Panc1 (cell line): Measurements from ENCODE around the gene LRRFIP1. TPM values are rescaled to one million over a fixed set of nuclear protein-coding genes. Genes with fewer than 3 reads are reported as not detected.
"Not testable (repeated sequence)": the region's sequence is repeated elsewhere in the genome, so short reads cannot be mapped to it uniquely, and the experiment has no call there.

Source experiments
- ATAC-seq: fragments of 200-7000 bp; cut with Tn5 transposase; 2 replicates; pipeline ENCODE4 v1.9.1; 2020; ENCODE audit warnings: mild to moderate bottlenecking, moderate library complexity
- BruUV-seq: library from RNA; stranded (reverse); fragments of 400-500 nt; replicated peaks from 2 replicates; lab custom pipeline; 2021; lab: Mats Ljungman, UMichigan
- CTCF ChIA-PET: fragments of 300-600 bp; sonication (Branson Sonifier 250); formaldehyde crosslinking; loops from one replicate; lab custom pipeline; 2022; ENCODE audit warnings: antibody characterized with exemption; lab: Charles Lee
- POLR2A ChIA-PET: fragments of 300-600 bp; sonication (Branson Sonifier 250); formaldehyde crosslinking; loops from one replicate; lab custom pipeline; 2022; ENCODE audit warnings: antibody characterized with exemption; lab: Charles Lee
- DNase-seq: peaks from one replicate; pipeline ENCODE4 v3.0.0-alpha.2; 2010; ENCODE audit warnings: low read depth, low spot score
- H3K27ac ChIP-seq: 2 replicates; pipeline ENCODE4 v1.5.1; 2011; ENCODE audit warnings: mild to moderate bottlenecking, low read length, inconsistent platforms
- H3K27me3 ChIP-seq: fragments of 200-500 bp; sonication (Bioruptor generic); 2 replicates; pipeline ENCODE4 v1.6.0; 2014; ENCODE audit warnings: low read length, inconsistent platforms; ENCODE audit not compliant: control insufficient read depth, insufficient read depth
- H3K36me3 ChIP-seq: fragments of 200-500 bp; sonication (Bioruptor generic); 2 replicates; pipeline ENCODE4 v1.5.1; 2014; ENCODE audit warnings: inconsistent platforms, mild to moderate bottlenecking, low read length, moderate library complexity; ENCODE audit not compliant: control insufficient read depth, insufficient read depth
- H3K4me1 ChIP-seq: 2 replicates; pipeline ENCODE4 v1.5.1; 2011; ENCODE audit warnings: inconsistent platforms, mild to moderate bottlenecking, low read length, moderate library complexity; ENCODE audit not compliant: control insufficient read depth, insufficient read depth
- H3K4me3 ChIP-seq, 2 experiments: 2 replicates each; pipeline ENCODE4 v1.5.1; 2011 to 2012; ENCODE audit warnings: low read depth in 2 of 2, low read length in 2 of 2, mild to moderate bottlenecking in 2 of 2, inconsistent platforms in 1 of 2, moderate library complexity in 1 of 2
- H3K9me3 ChIP-seq: fragments of 200-500 bp; sonication (Bioruptor generic); 2 replicates; pipeline ENCODE4 v1.5.1; 2014; ENCODE audit warnings: low read depth, mild to moderate bottlenecking, inconsistent platforms, low read length, moderate library complexity; ENCODE audit not compliant: control insufficient read depth, insufficient read depth
- POLR2AphosphoS5 ChIP-seq: IDR thresholded peaks from 2 replicates; pipeline ENCODE4 v1.6.1; 2012; ENCODE audit warnings: mild to moderate bottlenecking, low read depth, low read length, moderate library complexity
- SIN3A ChIP-seq: IDR thresholded peaks from 2 replicates; pipeline ENCODE4 v1.6.1; 2012; ENCODE audit warnings: low read depth, mild to moderate bottlenecking, low read length, moderate library complexity, borderline replicate concordance; ENCODE audit not compliant: insufficient read depth
- TCF7L2 ChIP-seq: IDR thresholded peaks from 2 replicates; pipeline ENCODE4 v1.6.1; 2011; ENCODE audit warnings: mild to moderate bottlenecking, low read depth, low read length, inconsistent platforms
- in situ Hi-C: cut with HindIII; loops from 2 replicates; pipeline ENCODE4 v1.10.0; 2016; ENCODE audit warnings: low sequenced_read_pairs, low pct_unique_long_range_greater_than_20kb
- intact Hi-C: fragments of 100-400 bp; cut with micrococcal nuclease; formaldehyde crosslinking; loops from one replicate; pipeline ENCODE4 v1.10.0; 2022; ENCODE audit not compliant: unreplicated experiment
- total RNA-seq: library from RNA; stranded (reverse); gene quantifications from one replicate; pipeline ENCODE4 v1.2.1, GENCODE V29; 2021; ENCODE audit not compliant: unreplicated experiment
- TF ChIP-seq, protein P1 (sequence below), 2 experiments: IDR thresholded peaks; 2 replicates each; pipeline ENCODE4 v1.6.1; 2011 to 2012; ENCODE audit warnings: low read depth in 2 of 2, control low read depth in 1 of 2, low read length in 1 of 2, mild to moderate bottlenecking in 1 of 2, moderate library complexity in 1 of 2; ENCODE audit not compliant: insufficient read depth in 1 of 2
- TF ChIP-seq, protein P2 (sequence below): fragments of 450-650 bp; IDR thresholded peaks from 2 replicates; pipeline ENCODE4 v1.5.1; 2017; ENCODE audit warnings: mild to moderate bottlenecking

Gene LRRFIP1
- total RNA-seq, 1 experiment from 2014 or later = 121 TPM

DNA sequence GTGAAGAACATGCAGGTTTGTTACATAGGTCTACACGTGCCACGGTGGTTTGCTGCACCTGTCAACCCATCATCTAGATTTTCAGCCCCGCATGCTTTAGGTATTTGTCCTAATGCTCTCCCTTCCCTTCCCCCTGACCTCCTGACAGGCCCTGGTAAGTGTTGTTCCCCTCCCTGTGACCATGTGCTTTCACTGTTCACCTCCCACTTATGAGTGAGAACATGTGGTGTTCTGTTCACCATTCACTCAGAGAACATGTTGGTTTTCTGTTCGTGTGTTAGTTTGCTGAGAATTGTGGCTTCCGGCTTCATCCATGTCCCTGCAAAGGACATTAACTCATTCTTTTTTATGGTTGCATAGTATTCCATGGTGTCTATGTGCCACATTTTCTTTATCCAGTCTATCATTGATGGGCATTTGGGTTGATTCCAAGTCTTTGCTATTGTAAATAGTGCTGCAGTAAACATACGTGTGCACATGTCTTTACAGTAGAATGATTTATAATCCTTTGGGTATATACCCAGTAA, 39.7 kb downstream of the LRRFIP1 start:
- H3K4me3 ChIP-seq, ATAC-seq, CTCF ChIA-PET, H3K27ac ChIP-seq, BruUV-seq, DNase-seq, H3K36me3 ChIP-seq, in situ Hi-C loops, H3K27me3 ChIP-seq, intact Hi-C loops, H3K9me3 ChIP-seq: not testable (repeated sequence)
- POLR2A ChIA-PET = interaction anchor here (0.7 kb wide), 1 partner anchor 570 kb away, joined by 15 read pairs; no protein-coding TSS in a partner anchor
- peaks cover 12% of the 10 kb centered on the region; the same call in 1 of the 2 replicates for H3K4me1 ChIP-seq

DNA sequence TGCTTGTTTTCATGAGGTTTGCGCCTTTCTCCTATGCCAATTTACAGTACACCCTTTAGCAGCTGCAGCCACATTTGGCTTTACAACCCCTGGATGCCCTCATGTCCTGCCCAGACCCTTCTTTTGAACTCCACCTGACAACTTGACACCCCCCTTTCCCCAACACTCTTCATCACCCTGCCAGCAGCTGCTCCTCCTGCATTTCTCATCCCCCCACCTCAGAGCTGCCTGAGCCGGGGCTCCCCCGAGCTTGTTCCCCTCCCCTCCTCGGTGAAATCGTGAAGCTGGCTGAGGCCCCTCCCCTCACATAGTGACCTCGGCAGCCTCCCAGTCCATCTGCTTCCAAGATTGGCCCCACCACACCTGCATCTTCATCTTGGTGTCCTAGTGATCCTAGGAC, 40.5 kb downstream of the LRRFIP1 start:
- H3K4me1 ChIP-seq = peaks cover 11% of the 10 kb centered on the region
- ChIA-PET CTCF (no interaction called here), POLR2A (no interaction called here)
- no peak overlapping the region for H3K4me3 ChIP-seq
- no peak for TF ChIP-seq SIN3A
- TF ChIP-seq, protein P1, sequence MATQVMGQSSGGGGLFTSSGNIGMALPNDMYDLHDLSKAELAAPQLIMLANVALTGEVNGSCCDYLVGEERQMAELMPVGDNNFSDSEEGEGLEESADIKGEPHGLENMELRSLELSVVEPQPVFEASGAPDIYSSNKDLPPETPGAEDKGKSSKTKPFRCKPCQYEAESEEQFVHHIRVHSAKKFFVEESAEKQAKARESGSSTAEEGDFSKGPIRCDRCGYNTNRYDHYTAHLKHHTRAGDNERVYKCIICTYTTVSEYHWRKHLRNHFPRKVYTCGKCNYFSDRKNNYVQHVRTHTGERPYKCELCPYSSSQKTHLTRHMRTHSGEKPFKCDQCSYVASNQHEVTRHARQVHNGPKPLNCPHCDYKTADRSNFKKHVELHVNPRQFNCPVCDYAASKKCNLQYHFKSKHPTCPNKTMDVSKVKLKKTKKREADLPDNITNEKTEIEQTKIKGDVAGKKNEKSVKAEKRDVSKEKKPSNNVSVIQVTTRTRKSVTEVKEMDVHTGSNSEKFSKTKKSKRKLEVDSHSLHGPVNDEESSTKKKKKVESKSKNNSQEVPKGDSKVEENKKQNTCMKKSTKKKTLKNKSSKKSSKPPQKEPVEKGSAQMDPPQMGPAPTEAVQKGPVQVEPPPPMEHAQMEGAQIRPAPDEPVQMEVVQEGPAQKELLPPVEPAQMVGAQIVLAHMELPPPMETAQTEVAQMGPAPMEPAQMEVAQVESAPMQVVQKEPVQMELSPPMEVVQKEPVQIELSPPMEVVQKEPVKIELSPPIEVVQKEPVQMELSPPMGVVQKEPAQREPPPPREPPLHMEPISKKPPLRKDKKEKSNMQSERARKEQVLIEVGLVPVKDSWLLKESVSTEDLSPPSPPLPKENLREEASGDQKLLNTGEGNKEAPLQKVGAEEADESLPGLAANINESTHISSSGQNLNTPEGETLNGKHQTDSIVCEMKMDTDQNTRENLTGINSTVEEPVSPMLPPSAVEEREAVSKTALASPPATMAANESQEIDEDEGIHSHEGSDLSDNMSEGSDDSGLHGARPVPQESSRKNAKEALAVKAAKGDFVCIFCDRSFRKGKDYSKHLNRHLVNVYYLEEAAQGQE (IDR thresholded peaks at IDR 0.05; ENCODE audit: insufficient read depth in 1 of 2, low read depth in 2 of 2, low read length in 1 of 2) = no peak
- TF ChIP-seq, protein P2, sequence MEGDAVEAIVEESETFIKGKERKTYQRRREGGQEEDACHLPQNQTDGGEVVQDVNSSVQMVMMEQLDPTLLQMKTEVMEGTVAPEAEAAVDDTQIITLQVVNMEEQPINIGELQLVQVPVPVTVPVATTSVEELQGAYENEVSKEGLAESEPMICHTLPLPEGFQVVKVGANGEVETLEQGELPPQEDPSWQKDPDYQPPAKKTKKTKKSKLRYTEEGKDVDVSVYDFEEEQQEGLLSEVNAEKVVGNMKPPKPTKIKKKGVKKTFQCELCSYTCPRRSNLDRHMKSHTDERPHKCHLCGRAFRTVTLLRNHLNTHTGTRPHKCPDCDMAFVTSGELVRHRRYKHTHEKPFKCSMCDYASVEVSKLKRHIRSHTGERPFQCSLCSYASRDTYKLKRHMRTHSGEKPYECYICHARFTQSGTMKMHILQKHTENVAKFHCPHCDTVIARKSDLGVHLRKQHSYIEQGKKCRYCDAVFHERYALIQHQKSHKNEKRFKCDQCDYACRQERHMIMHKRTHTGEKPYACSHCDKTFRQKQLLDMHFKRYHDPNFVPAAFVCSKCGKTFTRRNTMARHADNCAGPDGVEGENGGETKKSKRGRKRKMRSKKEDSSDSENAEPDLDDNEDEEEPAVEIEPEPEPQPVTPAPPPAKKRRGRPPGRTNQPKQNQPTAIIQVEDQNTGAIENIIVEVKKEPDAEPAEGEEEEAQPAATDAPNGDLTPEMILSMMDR = no peak
- no peak for TF ChIP-seq TCF7L2
- no peak for TF ChIP-seq POLR2AphosphoS5
- H3K36me3 ChIP-seq = no peaks in the 10 kb centered on the region
- BruUV-seq = no TSS peak
- ATAC-seq (no peak), DNase-seq (no peak)
- intact Hi-C loops (no loop called here), in situ Hi-C loops (no loop called here)
- H3K9me3 ChIP-seq = no peaks in the 10 kb centered on the region
- H3K27me3 ChIP-seq = no peaks in the 10 kb centered on the region
- no peak overlapping the region for H3K27ac ChIP-seq

DNA sequence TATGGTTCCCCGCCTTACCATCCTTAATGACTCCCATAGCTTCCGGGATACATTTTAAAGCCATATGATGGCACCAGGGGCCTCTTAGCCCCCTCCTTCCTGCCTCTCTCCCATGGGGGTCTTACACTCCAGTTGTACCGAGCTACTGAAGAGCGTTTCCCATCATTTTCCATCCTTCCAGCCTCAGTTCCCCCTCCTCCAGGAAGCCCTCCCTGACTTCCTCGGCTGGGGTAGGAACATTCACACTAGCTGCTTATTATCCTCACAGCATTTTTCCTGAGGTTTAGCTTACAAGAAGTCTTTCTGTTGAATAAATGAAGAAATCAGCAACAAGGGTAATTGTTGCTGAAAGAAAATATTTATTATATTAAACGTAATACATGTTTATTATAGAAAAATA, 41.1 kb downstream of the LRRFIP1 start:
- BruUV-seq = no TSS peak
- no peaks in the 10 kb centered on the region for H3K9me3 ChIP-seq
- in situ Hi-C loops = no loop called here
- DNase-seq = no peak
- intact Hi-C loops = no loop called here
- H3K4me1 ChIP-seq = peaks cover 13% of the 10 kb centered on the region
- H3K4me3 ChIP-seq = no peak overlapping the region
- no peaks in the 10 kb centered on the region for H3K27me3 ChIP-seq
- no peak overlapping the region for H3K27ac ChIP-seq
- CTCF ChIA-PET = no interaction called here
- POLR2A ChIA-PET = no interaction called here
- no peak for TF ChIP-seq POLR2AphosphoS5
- no peak for ATAC-seq
- H3K36me3 ChIP-seq = no peaks in the 10 kb centered on the region
